H1 (cell line): ENCODE measurements around the gene MOSMO. TPM values are rescaled to one million over a fixed set of nuclear protein-coding genes. Genes with fewer than 3 reads are reported as not detected.

Source experiments
- EGR1 ChIP-seq: IDR thresholded peaks from 2 replicates; pipeline ENCODE4 v1.6.1; 2011; ENCODE audit warnings: low read depth, low read length, borderline replicate concordance
- EZH2 ChIP-seq: fragments of 200-600 bp; sonication (generic); IDR thresholded peaks from 2 replicates; pipeline ENCODE4 v1.7.1; 2012; ENCODE audit warnings: low read depth, mild to moderate bottlenecking, moderate library complexity, low read length, inconsistent platforms; ENCODE audit not compliant: severe bottlenecking
- HDAC6 ChIP-seq: IDR thresholded peaks from one replicate; pipeline ENCODE4 v1.7.1; 2012; ENCODE audit warnings: low read depth, mild to moderate bottlenecking, inconsistent platforms, low read length, moderate library complexity
- POLR2AphosphoS5 ChIP-seq: IDR thresholded peaks from 2 replicates; pipeline ENCODE4 v1.6.1; 2011; ENCODE audit warnings: low read depth, low read length
- polyA plus RNA-seq, 7 experiments: library from polyadenylated mRNA; depleted of rRNA in 3 of 7; stranded (reverse) in 5 of 7; unstranded in 2 of 7; fragments of >200 nt in 5 of 7; fragments of 200-250 nt in 2 of 7; gene quantifications; 1 replicate in 5 of 7; 2 replicates in 1 of 7; 4 replicates in 1 of 7; pipeline versions ENCODE4 v1.2.1 to v1.2.3, GENCODE V29; 2011 to 2013; ENCODE audit warnings: missing spikeins in 2 of 7, mixed read lengths in 2 of 7
- total RNA-seq: library from RNA; stranded (reverse); fragmentation: NEBNext Ultra II Directional; extraction: Animal tissue kit (Norgen Biotek cat#: 25700); gene quantifications from 2 replicates; pipeline ENCODE4 v1.2.1, GENCODE V29; 2021
- TF ChIP-seq, protein P1 (sequence below): IDR thresholded peaks from 2 replicates; pipeline ENCODE4 v1.6.1; 2012; ENCODE audit warnings: inconsistent platforms

Gene MOSMO
- total and polyA plus RNA-seq, 2 of the 8 experiments (the other 6 are each of a cell fraction or from before 2014, with no cell fraction given) = 8.6 to 14.8 TPM

DNA sequence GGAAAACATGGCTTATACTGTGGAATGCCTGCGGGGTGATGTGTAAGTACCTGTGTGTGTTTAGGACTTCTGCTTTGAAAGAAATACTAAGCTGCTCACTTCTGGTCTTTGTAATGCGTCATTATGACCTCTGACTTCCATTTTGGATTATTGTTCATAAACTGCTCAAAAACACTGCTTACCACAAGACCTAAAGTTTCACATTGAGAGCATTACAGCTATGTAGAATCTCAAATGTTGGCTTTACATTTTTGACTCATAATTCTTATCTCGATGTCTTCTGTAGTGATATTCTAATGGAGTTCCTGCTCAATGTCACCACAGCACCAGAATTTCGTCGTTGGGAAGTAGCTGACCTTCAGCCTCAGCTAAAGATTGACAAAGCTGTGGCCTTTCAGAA is 45.4 kb upstream of the MOSMO start (continued):
- TF ChIP-seq EGR1 = no peak
- TF ChIP-seq, protein P1, sequence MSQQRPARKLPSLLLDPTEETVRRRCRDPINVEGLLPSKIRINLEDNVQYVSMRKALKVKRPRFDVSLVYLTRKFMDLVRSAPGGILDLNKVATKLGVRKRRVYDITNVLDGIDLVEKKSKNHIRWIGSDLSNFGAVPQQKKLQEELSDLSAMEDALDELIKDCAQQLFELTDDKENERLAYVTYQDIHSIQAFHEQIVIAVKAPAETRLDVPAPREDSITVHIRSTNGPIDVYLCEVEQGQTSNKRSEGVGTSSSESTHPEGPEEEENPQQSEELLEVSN = no peak
- no peak for TF ChIP-seq EZH2
- no peak for TF ChIP-seq HDAC6
- TF ChIP-seq POLR2AphosphoS5 = no peak
